Osteoblast (primary cell): ENCODE results near the gene RBM24. TPM values are rescaled to one million over a fixed set of nuclear protein-coding genes. Genes with fewer than 3 reads are reported as not detected.

ENCODE experiments used
- DNase-seq: peaks from one replicate; pipeline ENCODE4 v3.0.0; 2011; ENCODE audit warnings: low spot score, mixed read lengths; ENCODE audit not compliant: insufficient read length; ENCODE audit errors: missing footprints
- H2AFZ ChIP-seq: 2 replicates; pipeline ENCODE4 v1.6.0; 2011; ENCODE audit warnings: mild to moderate bottlenecking, low read length
- H3K27ac ChIP-seq: 2 replicates; pipeline ENCODE4 v1.5.1; 2011; ENCODE audit warnings: mild to moderate bottlenecking, low read depth, low read length, moderate library complexity
- H3K27me3 ChIP-seq: 2 replicates; pipeline ENCODE4 v1.6.0; 2012; ENCODE audit warnings: mild to moderate bottlenecking, control low read depth, inconsistent platforms, low read length, moderate library complexity; ENCODE audit not compliant: insufficient read depth
- H3K36me3 ChIP-seq: 2 replicates; pipeline ENCODE4 v1.5.1; 2011; ENCODE audit warnings: mild to moderate bottlenecking, low read length, control low read depth, moderate library complexity; ENCODE audit not compliant: insufficient read depth
- H3K4me1 ChIP-seq: 2 replicates; pipeline ENCODE4 v1.5.1; 2011; ENCODE audit warnings: mild to moderate bottlenecking, low read length, control low read depth, moderate library complexity; ENCODE audit not compliant: insufficient read depth
- H3K4me2 ChIP-seq: 2 replicates; pipeline ENCODE4 v1.6.0; 2011; ENCODE audit warnings: mild to moderate bottlenecking, low read length; ENCODE audit not compliant: insufficient read depth
- H3K4me3 ChIP-seq: fragments of 200-600 bp; sonication (generic); 3 replicates; pipeline ENCODE4 v1.5.1; 2012; ENCODE audit warnings: mild to moderate bottlenecking, low read length, inconsistent platforms; ENCODE audit not compliant: insufficient read depth
- H3K79me2 ChIP-seq: 2 replicates; pipeline ENCODE4 v1.6.0; 2012; ENCODE audit warnings: mild to moderate bottlenecking, low read length, control low read depth, inconsistent platforms; ENCODE audit not compliant: insufficient read depth
- H3K9me3 ChIP-seq: 2 replicates; pipeline ENCODE4 v1.5.1; 2011; ENCODE audit warnings: low read depth, low read length, control low read depth
- H4K20me1 ChIP-seq: 2 replicates; pipeline ENCODE4 v1.6.0; 2012; ENCODE audit warnings: mild to moderate bottlenecking, low read length, control low read depth; ENCODE audit not compliant: insufficient read depth
- total RNA-seq: library from RNA; depleted of rRNA; stranded (reverse); fragments of >200 nt; gene quantifications from 2 replicates; pipeline ENCODE4 v1.2.3, GENCODE V29; 2012
- TF ChIP-seq, protein P1 (sequence below): IDR thresholded peaks from 2 replicates; pipeline ENCODE4 v1.5.1; 2011; ENCODE audit warnings: mild to moderate bottlenecking, low read depth, low read length, moderate library complexity; ENCODE audit errors: extremely low read depth

Gene RBM24
- total RNA-seq, 1 donor: 1.4 TPM

- Histone ChIP-seq H3K4me2 (peak overlapping the region; percentile 11), H3K9me3 (no peaks in the 10 kb centered on the region), H2AFZ (no peak overlapping the region), H3K36me3 (no peaks in the 10 kb centered on the region), H3K4me3 (no peak overlapping the region), H3K27ac (no peak overlapping the region), H4K20me1 (no peaks in the 10 kb centered on the region), H3K4me1 (peaks cover 4% of the 10 kb centered on the region), H3K27me3 (no peaks in the 10 kb centered on the region), H3K79me2 (no peaks in the 10 kb centered on the region)
- TF ChIP-seq, protein P1, sequence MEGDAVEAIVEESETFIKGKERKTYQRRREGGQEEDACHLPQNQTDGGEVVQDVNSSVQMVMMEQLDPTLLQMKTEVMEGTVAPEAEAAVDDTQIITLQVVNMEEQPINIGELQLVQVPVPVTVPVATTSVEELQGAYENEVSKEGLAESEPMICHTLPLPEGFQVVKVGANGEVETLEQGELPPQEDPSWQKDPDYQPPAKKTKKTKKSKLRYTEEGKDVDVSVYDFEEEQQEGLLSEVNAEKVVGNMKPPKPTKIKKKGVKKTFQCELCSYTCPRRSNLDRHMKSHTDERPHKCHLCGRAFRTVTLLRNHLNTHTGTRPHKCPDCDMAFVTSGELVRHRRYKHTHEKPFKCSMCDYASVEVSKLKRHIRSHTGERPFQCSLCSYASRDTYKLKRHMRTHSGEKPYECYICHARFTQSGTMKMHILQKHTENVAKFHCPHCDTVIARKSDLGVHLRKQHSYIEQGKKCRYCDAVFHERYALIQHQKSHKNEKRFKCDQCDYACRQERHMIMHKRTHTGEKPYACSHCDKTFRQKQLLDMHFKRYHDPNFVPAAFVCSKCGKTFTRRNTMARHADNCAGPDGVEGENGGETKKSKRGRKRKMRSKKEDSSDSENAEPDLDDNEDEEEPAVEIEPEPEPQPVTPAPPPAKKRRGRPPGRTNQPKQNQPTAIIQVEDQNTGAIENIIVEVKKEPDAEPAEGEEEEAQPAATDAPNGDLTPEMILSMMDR: no peak
- DNase-seq: no peak
These were observed 53.1 kb downstream of the RBM24 start for GRCh38 chr6:17334265-17334664.

DNA sequence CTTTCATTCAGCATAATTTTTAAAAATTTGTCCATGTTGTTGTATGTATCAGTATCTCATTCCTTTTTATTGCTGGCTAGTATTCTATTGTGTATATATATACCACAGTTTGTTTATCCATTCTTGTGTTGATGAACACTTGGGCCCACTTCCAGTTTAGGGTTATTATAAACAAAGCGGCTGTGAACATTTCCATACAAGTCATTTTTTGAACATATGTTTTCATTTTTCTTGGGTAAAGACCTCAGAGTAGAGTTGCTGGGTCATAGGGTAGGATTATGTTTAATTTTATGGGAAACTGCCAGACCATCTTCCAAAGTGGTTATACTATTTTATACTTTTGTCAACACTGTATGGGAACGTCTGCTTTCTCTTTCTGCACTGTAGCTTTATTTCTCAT lies 55.3 kb downstream of the RBM24 start:
- Histone ChIP-seq H3K4me2 (no peak overlapping the region), H3K79me2 (no peaks in the 10 kb centered on the region), H3K27me3 (no peaks in the 10 kb centered on the region), H4K20me1 (no peaks in the 10 kb centered on the region), H3K36me3 (no peaks in the 10 kb centered on the region), H3K4me3 (no peak overlapping the region), H3K4me1 (peaks cover 4% of the 10 kb centered on the region), H3K27ac (no peak overlapping the region), H2AFZ (no peak overlapping the region), H3K9me3 (no peaks in the 10 kb centered on the region)
- no peak for DNase-seq
- TF ChIP-seq, protein P1: no peak

DNA sequence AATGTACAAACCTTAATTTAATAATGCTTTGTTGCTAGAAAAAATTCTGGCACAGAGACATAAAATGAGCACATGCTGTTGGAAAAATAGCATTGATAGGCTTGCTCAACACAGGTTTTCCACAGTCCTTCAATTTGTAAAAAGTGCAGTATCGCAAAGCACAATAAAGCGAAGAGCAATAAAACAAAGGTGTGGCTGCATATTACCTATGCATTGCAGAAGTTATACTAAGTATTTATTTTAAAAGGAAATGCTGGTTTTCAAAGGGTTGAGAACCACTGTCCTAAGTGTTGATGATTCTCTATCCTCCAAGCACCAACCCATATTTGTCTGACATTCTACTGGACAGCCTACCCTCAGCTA lies 58.1 kb downstream of the RBM24 start:
- Histone ChIP-seq H3K79me2 (no peaks in the 10 kb centered on the region), H2AFZ (no peak overlapping the region), H3K4me2 (no peak overlapping the region), H3K27ac (no peak overlapping the region), H3K4me1 (peaks cover 3% of the 10 kb centered on the region), H3K36me3 (no peaks in the 10 kb centered on the region), H3K4me3 (no peak overlapping the region), H3K9me3 (no peaks in the 10 kb centered on the region), H4K20me1 (no peaks in the 10 kb centered on the region), H3K27me3 (no peaks in the 10 kb centered on the region)
- TF ChIP-seq, protein P1: no peak
- DNase-seq: no peak

DNA sequence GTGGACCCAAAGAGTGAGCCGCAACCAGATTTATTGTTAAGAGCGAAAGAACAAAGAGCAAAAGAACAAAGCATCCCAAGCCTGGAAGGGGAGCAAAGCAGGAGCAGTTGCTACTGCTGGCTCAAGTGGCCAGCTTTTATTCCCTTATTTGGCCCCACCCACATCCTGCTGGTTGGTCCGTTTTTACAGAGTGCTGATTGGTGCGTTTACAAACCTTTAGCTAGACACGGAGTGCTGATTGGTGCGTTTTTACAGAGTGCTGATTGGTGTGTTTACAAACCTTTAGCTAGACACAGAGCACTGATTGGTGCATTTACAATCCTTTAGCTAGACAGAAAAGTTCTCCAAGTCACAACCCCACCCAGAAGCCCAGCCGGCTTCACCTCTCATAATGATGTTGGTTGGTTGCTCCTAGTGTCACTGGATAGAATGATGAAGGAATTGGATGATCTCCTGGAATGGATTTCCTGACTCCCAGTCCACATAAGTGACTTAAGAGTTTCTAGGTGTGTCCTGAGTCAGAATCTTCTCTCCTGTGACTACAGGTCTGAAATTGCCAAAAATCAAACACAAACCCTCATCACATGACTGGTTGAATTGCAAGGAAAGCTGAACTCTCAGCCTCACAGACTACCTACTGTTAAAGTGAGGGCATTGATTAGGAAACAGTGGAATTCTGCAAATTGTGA lies 60.1 kb downstream of the RBM24 start:
- H3K27me3 ChIP-seq: no peaks in the 10 kb centered on the region
- H3K79me2 ChIP-seq: no peaks in the 10 kb centered on the region
- H4K20me1 ChIP-seq: no peaks in the 10 kb centered on the region
- H3K9me3 ChIP-seq: no peaks in the 10 kb centered on the region
- H2AFZ ChIP-seq: no peak overlapping the region
- no peak for DNase-seq
- no peaks in the 10 kb centered on the region for H3K36me3 ChIP-seq
- H3K4me1 ChIP-seq: no peaks in the 10 kb centered on the region
- H3K4me3 ChIP-seq: no peak overlapping the region
- TF ChIP-seq, protein P1: no peak
- H3K27ac ChIP-seq: no peak overlapping the region
- no peak overlapping the region for H3K4me2 ChIP-seq
